Tibial nerve (tissue), 4 donors: ENCODE results near the gene OSBPL5. TPM values are rescaled to one million over a fixed set of nuclear protein-coding genes. Genes with fewer than 3 reads are reported as not detected.

Experiments
- DNase-seq, 2 donors: peaks; one replicate each; pipeline ENCODE4 v3.0.0-alpha.2; 2019; ENCODE audit warnings: low spot score in 2 of 2
- H3K27ac ChIP-seq, 4 donors: fragments of 200-600 bp; sonication (generic) in 3 of 4; one replicate each; pipeline ENCODE4 v1.5.1; 2017 to 2019; ENCODE audit warnings: mild to moderate bottlenecking in 1 of 4
- H3K27me3 ChIP-seq, 2 donors: fragments of 200-600 bp; sonication (generic) in 1 of 2; one replicate each; pipeline versions ENCODE4 v1.5.1 to v1.6.0; 2017 to 2019
- H3K36me3 ChIP-seq, 3 donors: fragments of 200-600 bp; sonication (generic); one replicate each; pipeline ENCODE4 v1.5.1; 2018 to 2019
- H3K4me1 ChIP-seq, 4 donors: fragments of 200-600 bp; sonication (generic) in 3 of 4; one replicate each; pipeline ENCODE4 v1.5.1; 2017 to 2019
- H3K4me3 ChIP-seq, 4 donors: fragments of 200-600 bp; sonication (generic) in 3 of 4; one replicate each; pipeline ENCODE4 v1.5.1; 2017 to 2019; ENCODE audit warnings: mild to moderate bottlenecking in 1 of 4, moderate library complexity in 1 of 4
- H3K9me3 ChIP-seq, 4 donors: fragments of 200-600 bp; sonication (generic) in 3 of 4; one replicate each; pipeline ENCODE4 v1.5.1; 2017 to 2019
- CTCF ChIP-seq, 5 experiments: fragments of 200-600 bp in 3 of 5; fragments of 450-650 bp in 2 of 5; sonication (generic) in 3 of 5; IDR thresholded peaks; one replicate each; pipeline ENCODE4 v1.5.1; 2016 to 2019; ENCODE audit warnings: antibody characterized with exemption in 5 of 5, mild to moderate bottlenecking in 3 of 5, moderate library complexity in 2 of 5
- EP300 ChIP-seq, 2 donors: sonication (generic); formaldehyde crosslinking; IDR thresholded peaks; one replicate each; pipeline ENCODE4 v1.6.1; 2017; ENCODE audit warnings: antibody characterized with exemption in 2 of 2, mild to moderate bottlenecking in 1 of 2
- POLR2A ChIP-seq, 2 donors: fragments of 450-650 bp; IDR thresholded peaks; one replicate each; pipeline ENCODE4 v1.6.1; 2017; ENCODE audit warnings: antibody characterized with exemption in 2 of 2, mild to moderate bottlenecking in 2 of 2, moderate library complexity in 2 of 2
- WGBS, 2 donors: methylation state at CpG; one replicate each; pipeline ENCODE4 v1.1.5; 2018; 5-methylcytosine and 5-hydroxymethylcytosine counted together
- total RNA-seq, 4 donors: library from RNA; depleted of rRNA; stranded (reverse); fragments of >200 nt; gene quantifications; one replicate each; pipeline ENCODE4 v1.1.0, GENCODE V29; 2016

OSBPL5 gene
- total RNA-seq, 4 donors from 2014 or later = 58.8 to 168 (median 106) TPM

DNA sequence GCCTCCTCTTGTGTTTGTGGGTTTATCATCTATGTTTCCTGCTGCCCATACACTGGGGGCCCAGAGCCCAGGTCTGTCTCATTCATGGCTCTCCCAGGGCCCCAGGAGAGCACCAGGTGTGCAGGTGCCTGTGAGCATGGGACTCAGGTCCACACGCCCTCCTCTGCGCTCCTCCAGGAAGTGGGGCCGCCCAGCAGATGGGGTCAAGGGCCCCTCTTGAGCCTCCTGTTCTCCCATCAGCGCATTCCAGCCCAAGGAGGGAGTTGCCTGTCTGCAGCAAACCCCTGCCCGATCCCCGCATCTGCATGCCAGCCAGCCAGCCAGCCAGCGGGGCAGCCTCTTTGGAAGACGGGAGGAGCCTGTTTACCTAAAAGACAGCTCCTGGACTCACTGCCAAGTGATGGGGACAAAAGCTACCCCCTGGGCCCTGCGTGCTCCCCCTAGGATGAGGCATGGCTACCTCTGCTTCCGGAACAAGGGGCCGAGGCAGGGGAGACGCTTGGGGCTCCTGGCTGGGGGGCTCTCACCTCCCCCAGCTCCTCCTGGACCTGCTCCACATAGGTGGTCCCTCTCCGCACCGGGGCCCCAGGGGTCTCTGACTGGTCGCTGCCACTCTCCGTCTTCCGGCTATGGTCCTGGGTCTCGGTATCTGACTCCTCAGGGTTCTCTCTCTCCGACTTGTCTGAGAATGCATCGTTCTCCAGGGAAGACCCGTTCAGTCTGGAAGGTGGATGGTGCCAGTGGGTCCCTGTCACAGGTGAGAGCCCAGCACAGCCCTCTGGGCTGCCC lies 58.2 kb downstream of the OSBPL5 start:
- peaks cover 0 to 18% (median 0%) of the 10 kb centered on the region in 4 donors for H3K4me1 ChIP-seq
- H3K9me3 ChIP-seq = no peaks in the 10 kb centered on the region
- TF ChIP-seq CTCF (IDR thresholded peaks at IDR 0.05) (no peak), EP300 (IDR thresholded peaks at IDR 0.05) (no peak), POLR2A (IDR thresholded peaks at IDR 0.05) (no peak)
- no peak overlapping the region for H3K27ac ChIP-seq
- no peak for DNase-seq
- H3K36me3 ChIP-seq = peaks cover 0 to 69% (median 0%) of the 10 kb centered on the region in 3 donors
- 90% methylated on average over 16 to 19 of the region's 21 CpGs for WGBS, 2 donors
- no peak overlapping the region for H3K4me3 ChIP-seq
- no peaks in the 10 kb centered on the region for H3K27me3 ChIP-seq

DNA sequence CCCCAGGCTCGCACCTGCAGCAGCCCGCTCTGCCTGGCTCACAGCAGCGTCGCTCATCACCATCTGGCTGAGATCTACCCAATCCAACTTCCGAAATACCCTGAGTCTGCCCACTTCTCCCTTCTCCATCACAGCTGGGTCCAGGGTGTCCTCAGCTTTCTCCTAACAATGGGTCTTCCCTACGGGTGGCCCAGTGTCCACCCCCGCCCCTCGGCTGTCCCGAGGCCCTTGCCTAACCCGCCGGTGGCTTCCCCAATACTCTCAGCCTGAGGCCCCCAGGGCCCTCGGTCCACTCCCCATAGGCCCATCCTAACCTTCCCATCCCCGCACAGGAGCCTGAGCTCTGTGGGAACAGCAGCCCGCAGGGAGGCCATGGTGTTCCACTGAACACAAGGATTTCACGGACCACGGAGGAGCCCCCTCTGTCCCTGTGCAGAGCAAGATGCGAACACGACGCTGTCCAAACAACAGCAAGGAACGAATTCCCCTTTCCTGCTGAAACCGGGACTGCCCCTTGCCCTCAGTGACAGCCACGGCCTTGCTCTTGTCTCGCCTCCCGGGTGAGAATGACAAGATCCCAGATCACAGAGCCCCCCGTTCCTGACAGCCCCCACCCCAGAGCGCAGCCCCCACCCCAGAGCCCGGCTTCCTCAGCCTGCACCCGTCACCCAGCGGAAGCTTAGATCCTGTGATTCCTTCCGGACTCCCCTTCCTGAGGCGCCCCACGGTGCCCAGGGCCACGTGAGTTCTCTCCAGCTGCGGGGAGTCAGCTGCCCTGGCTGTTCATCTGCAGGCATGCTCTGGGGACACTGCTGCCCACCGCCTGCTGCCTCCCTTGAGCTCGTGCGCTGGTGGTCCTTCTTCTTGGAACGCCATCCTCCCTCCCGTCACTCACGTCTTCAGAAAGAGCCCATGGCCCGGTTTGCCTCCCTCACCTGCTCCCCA lies 59.0 kb downstream of the OSBPL5 start:
- TF ChIP-seq POLR2A (IDR thresholded peaks at IDR 0.05) (no peak), CTCF (IDR thresholded peaks at IDR 0.05) (no peak), EP300 (IDR thresholded peaks at IDR 0.05) (no peak)
- 85 to 92% methylated on average over 40 to 41 of the region's 41 CpGs for WGBS, 2 donors

GRCh38 chr11:3104961-3105790 lies 59.9 kb downstream of the OSBPL5 start:
- peaks cover 0 to 3% (median 0%) of the 10 kb centered on the region in 4 donors for H3K4me1 ChIP-seq
- DNase-seq = no peak
- 92 to 93% methylated on average over 23 of the region's 23 CpGs for WGBS, 2 donors
- H3K4me3 ChIP-seq = no peak overlapping the region
- H3K36me3 ChIP-seq = peaks cover 0 to 84% (median 0%) of the 10 kb centered on the region in 3 donors
- H3K9me3 ChIP-seq = no peaks in the 10 kb centered on the region
- no peak overlapping the region for H3K27ac ChIP-seq
- no peaks in the 10 kb centered on the region for H3K27me3 ChIP-seq
- no peak for TF ChIP-seq EP300 (IDR thresholded peaks at IDR 0.05)
- TF ChIP-seq CTCF (IDR thresholded peaks at IDR 0.05) = no peak
- TF ChIP-seq POLR2A (IDR thresholded peaks at IDR 0.05) = no peak

More for the DNA sequence above, 59.0 kb downstream of the OSBPL5 start:
- DNase-seq = no peak
- no peaks in the 10 kb centered on the region for H3K27me3 ChIP-seq
- peaks cover 0 to 78% (median 0%) of the 10 kb centered on the region in 3 donors for H3K36me3 ChIP-seq
- H3K9me3 ChIP-seq = no peaks in the 10 kb centered on the region
- no peak overlapping the region for H3K27ac ChIP-seq
- no peak overlapping the region for H3K4me3 ChIP-seq
- peaks cover 0 to 10% (median 0%) of the 10 kb centered on the region in 4 donors for H3K4me1 ChIP-seq

GRCh38 chr11:3104051-3104714 lies 60.9 kb downstream of the OSBPL5 start:
- 89 to 91% methylated on average over 21 of the region's 22 CpGs for WGBS, 2 donors

More at GRCh38 chr11:3104051-3104714, 60.9 kb downstream of the OSBPL5 start:
- H3K36me3 ChIP-seq = peaks cover 0 to 88% (median 0%) of the 10 kb centered on the region in 3 donors
- no peak for DNase-seq
- no peak for TF ChIP-seq CTCF (IDR thresholded peaks at IDR 0.05)
- no peak for TF ChIP-seq EP300 (IDR thresholded peaks at IDR 0.05)
- no peak for TF ChIP-seq POLR2A (IDR thresholded peaks at IDR 0.05)
- H3K27ac ChIP-seq = no peak overlapping the region
- H3K4me1 ChIP-seq = no peaks in the 10 kb centered on the region
- H3K4me3 ChIP-seq = no peak overlapping the region
- no peaks in the 10 kb centered on the region for H3K9me3 ChIP-seq
- H3K27me3 ChIP-seq = no peaks in the 10 kb centered on the region
